NCI-H1436 (cell line): Measurements from ENCODE around the gene ARL5C.
"Not testable (repeated sequence)": the region's sequence is repeated elsewhere in the genome, so short reads cannot be mapped to it uniquely, and the experiment has no call there.

ENCODE experiments used
- DNase-seq: peaks from one replicate; lab custom pipeline; 2025; lab: John Stamatoyannopoulos, UW

ARL5C gene

DNA sequence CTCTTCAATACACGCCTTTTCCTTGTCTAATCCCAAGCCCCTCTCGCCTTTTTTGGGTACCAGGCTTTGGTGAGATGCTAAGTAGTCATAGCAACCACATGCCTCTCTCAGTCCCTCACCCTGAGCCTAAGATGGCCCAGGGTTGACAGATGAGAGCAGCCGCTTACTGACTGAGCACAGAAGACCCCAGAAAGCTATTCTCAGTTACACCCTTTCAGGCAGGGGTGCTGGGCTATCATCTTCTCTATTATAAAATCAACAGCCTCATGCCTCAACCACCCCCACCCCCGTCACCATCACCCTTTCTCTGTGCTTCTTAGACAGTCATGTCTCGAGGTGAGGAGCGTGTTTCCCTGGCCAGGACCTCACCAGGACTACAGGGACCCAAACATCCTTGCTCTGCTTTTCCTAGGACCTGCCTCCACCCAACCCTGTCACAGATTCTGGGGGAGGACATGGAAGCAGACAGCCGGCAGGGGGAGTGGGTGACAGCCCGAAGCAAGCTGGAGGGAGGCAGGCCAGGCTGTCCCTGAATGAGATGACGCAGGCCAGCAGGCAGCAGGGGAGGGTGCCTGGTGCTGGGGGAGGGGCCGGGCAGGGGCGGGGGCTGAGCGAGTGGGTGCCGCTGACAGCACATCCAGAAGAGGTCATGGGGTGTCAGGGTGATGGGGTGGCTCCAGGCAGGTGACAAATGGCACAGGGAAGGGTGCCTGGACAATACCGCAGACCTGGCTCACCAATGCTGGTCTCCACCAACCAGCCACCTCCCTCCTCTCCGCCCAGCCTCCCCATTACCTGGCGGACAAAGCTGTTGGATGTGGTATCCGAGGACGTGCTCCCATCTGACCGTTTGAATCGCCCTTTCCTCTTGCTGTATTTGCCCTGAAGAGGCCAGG is 28.4 kb upstream of the ARL5C start:
- no peak for DNase-seq

- no peak for DNase-seq
These were observed 27.4 kb upstream of the ARL5C start for GRCh38 chr17:39193346-39193745.

GRCh38 chr17:39192901-39193300 is 26.9 kb upstream of the ARL5C start:
- DNase-seq, result no peak

GRCh38 chr17:39191750-39192510 is 26.0 kb upstream of the ARL5C start:
- no peak for DNase-seq

GRCh38 chr17:39187152-39187830 is 21.3 kb upstream of the ARL5C start:
- no peak for DNase-seq

DNA sequence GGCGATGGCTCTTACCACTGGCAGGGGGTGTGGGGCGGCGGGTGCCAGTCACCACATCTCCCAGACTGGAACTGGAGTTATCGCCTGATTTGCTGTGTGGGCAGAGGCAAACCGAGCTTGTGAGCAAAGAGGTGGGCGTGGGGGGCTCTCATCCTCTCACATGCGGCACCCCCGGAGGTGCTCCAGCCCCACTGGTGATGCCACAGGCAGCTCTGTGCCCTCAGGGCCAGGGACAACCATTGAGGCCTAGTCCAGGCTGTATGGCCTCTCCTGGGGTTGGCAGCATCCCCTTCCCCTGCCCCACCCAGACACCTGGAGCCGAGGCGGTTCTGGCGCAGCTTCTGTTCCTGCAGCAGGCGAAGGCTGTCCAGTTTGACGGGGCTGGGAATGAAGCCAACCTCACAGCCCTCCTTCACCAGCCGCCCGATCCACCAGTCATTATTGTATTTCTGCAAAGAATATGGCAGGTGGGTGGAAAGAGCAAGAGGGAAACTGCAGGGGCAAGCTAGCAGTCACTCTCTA is 20.6 kb upstream of the ARL5C start:
- no peak for DNase-seq

DNA sequence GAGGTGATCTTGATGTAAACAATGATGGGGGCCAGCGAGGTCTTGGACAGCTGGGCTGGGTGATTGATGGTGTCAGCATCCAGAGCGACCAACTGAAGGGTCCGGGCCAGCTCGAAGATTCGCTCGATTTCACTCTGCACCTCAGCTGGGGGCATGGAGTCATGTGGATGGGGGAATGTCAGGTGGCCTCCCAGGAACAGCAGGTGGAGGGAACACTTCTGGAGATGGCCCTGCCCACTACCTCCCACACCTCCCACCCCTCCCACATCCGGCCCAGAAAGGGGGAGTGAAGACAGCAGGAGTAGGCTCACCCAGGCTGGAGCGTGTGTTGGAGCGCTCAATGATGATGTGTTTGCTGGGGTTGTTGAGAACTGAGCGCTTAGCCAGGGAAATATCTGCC is 17.8 kb upstream of the ARL5C start:
- no peak for DNase-seq

GRCh38 chr17:39183045-39183444 is 17.1 kb upstream of the ARL5C start:
- DNase-seq, result no peak

DNA sequence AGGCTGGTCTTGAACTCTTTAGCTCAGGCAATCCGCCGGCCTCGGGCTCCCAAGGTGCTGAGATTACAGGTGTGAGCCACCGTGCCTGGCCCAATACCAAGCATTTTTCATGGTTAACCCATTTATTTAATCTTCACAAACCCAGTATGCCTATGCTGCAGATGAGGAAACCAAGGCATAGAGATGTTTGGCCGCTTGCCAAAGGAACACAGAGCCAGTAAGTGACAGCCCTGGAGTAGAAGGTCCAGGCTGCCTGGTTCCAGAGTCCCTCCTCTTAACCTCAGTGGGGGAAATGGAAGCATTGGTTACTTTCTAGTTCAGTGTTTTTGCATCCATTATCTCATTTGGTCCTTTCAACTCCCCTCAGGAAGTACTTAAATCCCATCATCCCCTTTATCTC is 15.3 kb upstream of the ARL5C start:
- no peak for DNase-seq

DNA sequence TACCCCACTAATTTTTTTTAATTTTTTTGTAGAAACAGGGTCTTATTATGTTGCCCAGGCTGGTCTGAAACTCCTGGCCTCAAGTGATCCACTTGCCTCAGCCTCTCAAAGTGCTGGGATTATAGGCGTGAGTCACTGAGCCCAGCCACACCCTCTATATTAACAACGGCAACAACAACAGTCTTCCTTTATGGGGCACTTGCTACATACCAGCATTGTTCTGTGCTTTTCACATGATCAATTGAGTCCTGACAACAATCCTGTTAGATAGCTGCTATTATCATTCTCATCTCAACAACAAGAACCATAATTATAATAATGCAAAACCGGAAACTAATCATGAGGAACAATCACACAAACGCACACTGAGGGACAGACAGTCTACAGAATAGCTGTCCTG is 12.6 kb upstream of the ARL5C start:
- peak; percentile 17 for DNase-seq

GRCh38 chr17:39177256-39177655 is 11.3 kb upstream of the ARL5C start:
- DNase-seq, result no peak

DNA sequence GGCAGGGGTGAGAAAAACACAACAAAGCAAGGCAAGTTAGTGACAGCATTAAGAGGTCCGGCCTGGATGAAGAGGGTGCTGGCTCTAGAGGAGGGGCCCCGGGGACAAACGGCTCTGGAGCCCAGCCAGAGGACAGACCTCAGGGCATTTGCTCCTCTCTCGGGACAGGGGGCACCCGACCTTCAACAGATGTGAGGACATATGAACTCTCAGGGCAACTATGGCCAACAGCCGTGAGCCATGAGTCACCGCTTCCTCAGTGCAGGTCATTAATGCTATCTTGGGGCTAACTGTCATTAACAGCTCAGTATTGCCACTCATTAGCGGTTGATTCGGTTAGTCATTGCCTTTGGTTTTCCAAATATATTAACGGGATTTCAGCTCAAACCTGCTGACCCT is 9.7 kb upstream of the ARL5C start:
- no peak for DNase-seq

DNA sequence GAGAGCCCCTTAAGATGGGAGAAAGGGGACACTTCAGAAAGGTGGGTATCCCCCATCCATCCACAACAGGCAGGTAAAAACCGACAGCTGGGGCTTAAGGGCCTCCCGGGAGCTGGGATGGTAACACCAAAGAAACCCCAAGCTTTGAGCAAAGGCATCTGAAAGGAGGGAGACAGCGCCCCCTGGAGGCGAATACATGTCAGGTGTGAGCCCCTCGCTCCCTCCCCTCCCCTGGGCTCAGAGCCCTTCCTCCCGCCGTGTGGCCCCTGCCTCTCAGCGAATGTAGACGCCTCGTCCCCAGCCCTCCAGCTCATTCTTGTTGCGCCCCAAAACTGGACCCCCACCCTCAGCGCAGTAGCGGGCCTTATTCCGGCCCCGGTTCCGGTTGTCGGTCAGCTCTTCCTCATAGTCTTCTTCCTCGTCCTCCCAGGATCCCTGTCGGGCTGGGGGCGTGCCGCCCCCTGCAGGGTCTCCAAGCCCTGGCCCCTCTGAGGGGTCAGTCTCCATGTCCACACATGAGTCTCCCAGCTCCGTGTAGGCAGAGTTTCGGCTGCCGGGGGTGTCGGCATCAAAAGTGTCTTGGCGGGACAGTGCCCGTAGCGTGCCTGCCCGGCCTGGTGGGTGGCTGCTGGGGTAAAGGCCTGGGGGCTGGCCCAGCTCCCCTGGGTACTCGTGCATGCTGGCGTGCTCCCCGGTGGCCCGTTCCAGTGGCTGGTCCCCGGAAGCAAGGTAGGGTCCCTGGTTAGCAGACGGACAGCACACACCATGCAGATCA is 9.1 kb upstream of the ARL5C start:
- peak; percentile 79 for DNase-seq

DNA sequence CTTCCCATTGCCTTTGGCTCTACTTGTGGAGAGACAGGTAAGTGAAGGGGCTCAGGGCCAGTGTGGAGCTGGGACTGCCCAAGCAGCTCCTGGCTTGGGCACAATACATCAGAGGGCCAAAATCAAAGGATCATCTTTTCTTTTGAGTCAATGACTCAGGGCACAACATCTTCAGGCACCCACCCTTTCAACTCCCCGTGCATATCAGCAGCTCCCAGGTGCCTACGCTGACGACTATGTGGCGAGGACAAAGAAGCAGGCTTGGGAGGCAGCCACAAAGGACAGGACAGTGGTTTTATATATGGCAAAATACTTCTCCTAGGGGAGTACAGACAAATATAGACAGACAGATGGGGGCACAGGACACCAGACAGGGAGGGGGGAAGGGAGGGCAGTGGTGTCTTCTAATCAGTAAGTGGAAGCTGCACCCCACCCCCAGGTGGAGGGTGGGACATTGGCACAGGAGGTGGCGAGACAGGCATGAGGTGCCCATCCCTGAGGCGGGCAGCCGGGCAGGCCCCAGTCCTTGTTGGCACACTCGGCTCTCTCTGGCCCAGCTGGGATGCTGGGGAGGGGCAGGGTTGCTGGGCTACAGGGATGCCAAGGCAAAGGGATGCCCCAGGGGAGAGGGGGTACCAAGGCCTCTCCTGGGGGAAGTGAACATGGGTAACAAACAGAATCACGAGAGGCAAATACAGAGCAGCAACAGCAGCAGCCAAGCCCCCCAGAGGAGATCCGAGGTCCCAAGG is 7.7 kb upstream of the ARL5C start:
- DNase-seq, result no peak

- DNase-seq, result no peak
These were observed 7.1 kb upstream of the ARL5C start for GRCh38 chr17:39173080-39173479.

- DNase-seq, result no peak
These were observed 6.0 kb upstream of the ARL5C start for GRCh38 chr17:39171933-39172332.

GRCh38 chr17:39170558-39170957 is 4.6 kb upstream of the ARL5C start:
- no peak for DNase-seq

DNA sequence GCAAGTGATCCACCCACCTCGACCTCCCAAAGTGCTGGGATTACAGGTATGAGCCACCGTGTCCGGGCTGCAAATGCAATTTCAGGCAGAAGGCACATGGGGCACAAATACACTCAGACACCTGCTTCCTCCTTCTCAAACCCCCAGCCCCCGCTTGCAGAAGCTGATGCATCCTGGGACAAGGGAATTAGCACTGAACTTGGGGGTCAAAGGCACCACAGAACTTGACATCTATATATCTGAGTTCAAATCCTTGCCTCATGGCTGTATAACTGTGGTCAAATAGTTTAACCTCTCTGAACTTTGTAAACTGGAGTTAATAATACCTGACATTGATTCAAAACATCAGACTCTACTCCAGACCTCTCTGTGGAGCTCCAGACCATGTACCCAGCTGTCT is 4.1 kb upstream of the ARL5C start:
- no peak for DNase-seq

DNA sequence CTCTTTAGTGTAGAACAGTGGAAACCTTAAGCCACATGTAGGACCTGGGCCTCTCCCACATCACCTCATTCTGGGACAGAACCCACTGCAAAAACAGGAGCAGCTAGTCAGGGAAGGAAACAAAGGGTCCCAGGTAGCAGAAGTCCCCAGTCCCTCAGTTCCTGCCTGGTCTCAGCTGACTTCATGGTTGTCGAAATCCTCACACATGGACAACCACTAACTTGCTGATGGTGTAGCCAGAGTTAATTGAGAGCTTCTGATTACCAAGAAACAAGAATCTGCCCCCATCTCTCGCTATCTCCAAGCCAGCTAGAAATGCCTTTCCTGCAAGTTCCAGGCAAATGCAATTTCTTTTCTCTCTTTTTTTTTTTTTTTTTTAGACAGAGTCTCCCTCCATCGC is 3.6 kb upstream of the ARL5C start:
- no peak for DNase-seq

DNA sequence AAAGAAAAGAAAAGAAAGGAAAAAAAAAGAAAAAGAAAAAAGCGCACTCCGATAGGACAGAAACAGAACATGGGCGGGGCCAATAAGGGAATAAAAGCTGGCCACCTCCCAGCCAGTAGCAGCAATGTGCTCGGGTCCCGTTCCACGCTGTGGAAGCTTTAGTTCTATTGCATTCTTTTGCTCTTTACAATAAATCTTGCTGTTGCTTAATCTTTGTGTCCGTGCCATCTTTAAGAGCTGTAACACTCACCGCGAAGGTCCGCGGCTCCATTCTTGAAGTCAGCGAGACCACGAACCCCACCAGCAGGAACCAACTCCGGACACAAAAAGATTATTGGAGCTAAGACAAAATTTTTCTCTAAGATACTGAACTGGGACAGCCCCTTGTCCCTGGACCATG is 3.1 kb upstream of the ARL5C start:
- no peak for DNase-seq

DNA sequence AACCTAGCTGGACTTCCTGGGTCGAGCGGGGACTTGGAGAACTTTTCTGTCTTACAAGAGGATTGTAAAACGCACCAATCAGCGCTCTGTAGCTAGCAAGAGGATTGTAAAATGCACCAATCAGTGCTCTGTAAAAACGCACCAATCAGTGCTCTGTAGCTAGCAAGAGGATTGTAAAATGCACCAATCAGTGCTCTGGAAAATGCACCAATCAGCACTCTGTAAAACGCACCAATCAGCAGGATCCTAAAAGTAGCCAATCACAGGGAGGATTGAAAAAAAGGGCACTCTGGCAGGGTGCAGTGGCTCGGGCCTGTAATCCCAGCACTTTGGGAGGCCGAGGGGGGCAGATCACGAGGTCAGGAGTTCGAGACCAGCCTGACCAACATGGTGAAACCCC is 2.5 kb upstream of the ARL5C start:
- not testable (repeated sequence) for DNase-seq
